ENCODE measurements around the gene GON7.

GRCh38 chr14:93160353-93160801 is 46.5 kb downstream of the GON7 start:
- TF ChIP-seq EZH2 (IDR thresholded peaks at IDR 0.05): no peak
- peak; percentile 34 to 58 (median 52); a peak in 5 of 6 replicates for TF ChIP-seq CTCF (IDR thresholded peaks at IDR 0.05 in 2 of 3, conservative IDR thresholded peaks at IDR 0.05 in 1 of 3; ENCODE audit: borderline replicate concordance in 1 of 3, insufficient read depth in 1 of 3, low read depth in 2 of 3, low read length in 2 of 3)
- no peak for TF ChIP-seq POLR2A (IDR thresholded peaks at IDR 0.05; ENCODE audit: borderline replicate concordance, extremely low read depth, insufficient read depth, insufficient read length)
- TF ChIP-seq FOSL1 (IDR thresholded peaks at IDR 0.05; ENCODE audit: low read depth): no peak
- no peak for TF ChIP-seq YY1 (IDR thresholded peaks at IDR 0.05; ENCODE audit: extremely low read depth, insufficient replicate concordance, low read depth, low read length)
- TF ChIP-seq CEBPB (IDR thresholded peaks at IDR 0.05; ENCODE audit: low read depth): no peak
- TF ChIP-seq CBX3 (IDR thresholded peaks at IDR 0.05; ENCODE audit: low read depth): no peak
- TF ChIP-seq MAX (IDR thresholded peaks at IDR 0.05): no peak
- TF ChIP-seq SIN3A (IDR thresholded peaks at IDR 0.05; ENCODE audit: low read depth): no peak
- TF ChIP-seq POLR2AphosphoS5 (IDR thresholded peaks at IDR 0.05; ENCODE audit: low read depth, low read length): no peak
